NCI-H69 (cell line): ENCODE data around the gene MKI67.

Experiments used
- DNase-seq: peaks from one replicate; lab custom pipeline; 2025; lab: John Stamatoyannopoulos, UW

Gene MKI67

GRCh38 chr10:128050121-128050516 is 76.1 kb downstream of the MKI67 start:
- no peak for DNase-seq

- DNase-seq, result no peak
These were observed 76.8 kb downstream of the MKI67 start for GRCh38 chr10:128049226-128050120.

- DNase-seq, result no peak
These were observed 77.4 kb downstream of the MKI67 start for GRCh38 chr10:128048819-128049210.

GRCh38 chr10:128047991-128048818 is 78.0 kb downstream of the MKI67 start:
- DNase-seq, result no peak

GRCh38 chr10:128047351-128047750 is 78.9 kb downstream of the MKI67 start:
- DNase-seq, result no peak

GRCh38 chr10:128046953-128047290 is 79.3 kb downstream of the MKI67 start:
- DNase-seq, result no peak
